Heart left ventricle (tissue), 16 donors: ENCODE measurements around the gene ASPG. TPM values are rescaled to one million over a fixed set of nuclear protein-coding genes. Genes with fewer than 3 reads are reported as not detected.

Experiments used
- ATAC-seq, 4 donors: fragments of 200-7000 bp; cut with Tn5 transposase; one replicate each; pipeline ENCODE4 v1.9.1; 2020 to 2022; ENCODE audit warnings: moderate library complexity in 4 of 4, mild to moderate bottlenecking in 3 of 4, moderate number of reproducible peaks in 1 of 4
- DNase-seq, 5 donors: peaks; one replicate each; pipeline ENCODE4 v3.0.0-alpha.2; 2020
- H3K27ac ChIP-seq, 12 donors: fragments of 200-600 bp; sonication (generic) in 4 of 12; one replicate each; pipeline versions ENCODE4 v1.5.0 to v1.8.0; 2016 to 2022; ENCODE audit warnings: mild to moderate bottlenecking in 2 of 12
- H3K27me3 ChIP-seq, 9 donors: fragments of 200-600 bp; sonication (generic) in 2 of 9; one replicate each; pipeline versions ENCODE4 v1.5.1 to v1.8.0; 2016 to 2022; ENCODE audit warnings: mild to moderate bottlenecking in 3 of 9
- H3K36me3 ChIP-seq, 9 donors: fragments of 200-600 bp; sonication (generic) in 2 of 9; one replicate each; pipeline versions ENCODE4 v1.5.0 to v1.8.0; 2018 to 2022; ENCODE audit warnings: mild to moderate bottlenecking in 2 of 9
- H3K4me1 ChIP-seq, 12 donors: fragments of 200-600 bp; sonication (generic) in 4 of 12; one replicate each; pipeline versions ENCODE4 v1.5.0 to v1.8.0; 2016 to 2022; ENCODE audit warnings: mild to moderate bottlenecking in 3 of 12
- H3K4me3 ChIP-seq, 12 donors: fragments of 200-600 bp; sonication (generic) in 4 of 12; one replicate each; pipeline versions ENCODE4 v1.5.0 to v1.8.0; 2017 to 2022; ENCODE audit warnings: mild to moderate bottlenecking in 9 of 12, moderate library complexity in 4 of 12
- H3K9me3 ChIP-seq, 12 donors: fragments of 200-600 bp; sonication (generic) in 4 of 12; one replicate each; pipeline versions ENCODE4 v1.5.0 to v1.8.0; 2016 to 2022; ENCODE audit warnings: mild to moderate bottlenecking in 1 of 12
- POLR2A ChIP-seq, 2 donors: fragments of 450-650 bp; IDR thresholded peaks; one replicate each; pipeline ENCODE4 v1.6.1; 2017; ENCODE audit warnings: antibody characterized with exemption in 2 of 2, mild to moderate bottlenecking in 2 of 2, moderate library complexity in 2 of 2
- WGBS, 4 donors: extraction: QIAGEN DNeasy Blood & Tissue Kit in 2 of 4; methylation state at CpG; one replicate each; pipeline versions ENCODE4 v1.1.5 to v1.1.7; 2013 to 2018; 5-methylcytosine and 5-hydroxymethylcytosine counted together
- intact Hi-C, 10 donors: fragments of 100-400 bp; cut with DNase I; formaldehyde crosslinking; loops; one replicate each; pipeline versions ENCODE4 v1.11.1 to v1.14.2; 2022
- polyA plus RNA-seq, 2 donors: library from polyadenylated mRNA; stranded (reverse); fragments of 200-250 nt; gene quantifications; one replicate each; pipeline ENCODE4 v1.2.3, GENCODE V29; 2013
- total RNA-seq, 9 donors: library from RNA; depleted of rRNA in 2 of 9; stranded (reverse); fragments of >200 nt in 2 of 9; fragmentation: NEBNext Ultra II Directional in 3 of 9; extraction: Animal tissue kit (Norgen Biotek cat#: 25700) in 3 of 9; gene quantifications; one replicate each; pipeline versions ENCODE4 v1.1.0 to v1.2.4, GENCODE V29; 2016 to 2023
- TF ChIP-seq, protein P1 (sequence below), 12 donors: fragments of 200-600 bp; sonication (generic) in 4 of 12; IDR thresholded peaks; one replicate each; pipeline versions ENCODE4 v1.5.0 to v1.8.0; 2018 to 2022; ENCODE audit warnings: antibody characterized with exemption in 12 of 12, mild to moderate bottlenecking in 5 of 12
- donor health status: ischemic (EF 13 %, LVEDD 7.1; RV severe dilation, severe dysfunction).
- donor health status: healthy with polysubstance abuse.
- donor health status: DM: no; HTN: yes; CAD: no.
- donor health status: DM: no; HTN: no; CAD: no.
- donor health status: ischemic (EF 25% LVEDD 6.9; RV normal size, moderate dysfunction).
- donor health status: ischemic (EF 25% LVEDD 5.7; RV mildly dilated, moderate dysfunction).
- donor health status: healthy.
- donor health status: DM: yes; HTN: yes; CAD: no.
- donor health status: ischemic (EF 35%, LVEDD 5.7; RV mildly dilated, moderate dysfunction).
- donor health status: nonischemic (EF 11% LVEDD 7.7; RV severe dilation, severe dysfunction).
- donor health status: DM: yes; HTN: yes; CAD: no.
- donor health status: PGD.
- donor health status: ischemic (EF 29% LVEDD 5.4; RV normal size, mild dysfunction).
- donor health status: nonischemic (EF 23%, LVEDD 6.1; RV moderate dilation, normal function).

ASPG gene
- total and polyA plus RNA-seq, 11 donors, result 3.2 to 54.6 (median 16.3) TPM

DNA sequence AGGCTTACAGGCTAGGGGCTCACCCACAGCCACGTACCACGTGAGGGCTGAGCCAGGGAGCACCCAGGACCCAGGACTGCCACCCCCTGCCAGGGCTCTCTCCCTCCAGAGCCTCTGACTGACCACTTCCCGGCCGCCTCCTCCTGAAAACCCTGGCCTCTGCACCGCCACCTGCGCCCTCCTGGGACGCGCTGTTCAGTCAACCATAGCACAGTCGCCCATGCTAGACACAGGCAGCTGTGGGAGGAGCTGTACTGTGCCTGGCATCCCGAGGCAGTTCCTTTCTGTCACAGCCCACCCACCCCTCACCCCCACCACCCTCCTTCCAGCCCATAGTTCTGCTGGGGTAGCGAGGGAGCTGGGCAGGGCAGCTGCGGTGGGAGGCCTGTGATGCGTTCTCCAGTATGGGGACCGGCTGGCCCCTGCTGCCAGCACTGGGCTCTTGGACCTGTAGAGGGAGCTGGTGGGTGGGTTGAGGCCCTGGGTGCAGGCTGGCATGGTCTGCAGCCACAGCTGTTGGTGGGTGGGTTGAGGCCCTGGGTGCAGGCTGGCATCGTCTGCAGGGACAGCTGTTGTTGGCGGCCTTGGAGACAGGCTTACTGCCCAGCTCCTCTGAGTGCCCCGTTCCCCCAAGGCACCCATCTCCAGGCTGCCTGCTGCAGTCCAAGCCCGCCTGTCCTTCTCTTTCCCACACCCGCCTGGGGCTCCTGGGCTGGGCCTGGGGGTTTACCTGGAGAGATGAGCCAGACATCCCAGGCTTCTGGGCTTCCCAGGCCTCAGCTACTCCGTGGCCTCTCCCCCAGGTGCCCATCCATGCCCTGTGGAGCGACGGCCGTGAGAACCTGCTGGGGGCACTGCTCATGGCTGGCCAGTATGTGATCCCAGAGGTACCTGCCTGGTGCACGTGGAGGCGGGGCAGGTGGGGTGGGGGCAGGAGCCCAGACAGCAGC is 11.5 kb downstream of the ASPG start:
- intact Hi-C loops, result no loop called here
- no peaks in the 10 kb centered on the region for H3K9me3 ChIP-seq
- peaks cover 0 to 6% (median 0%) of the 10 kb centered on the region in 12 donors for H3K4me1 ChIP-seq
- WGBS, 4 donors, result 76 to 83% (median 81%) methylated on average over 20 to 25 of the region's 25 CpGs
- no peak overlapping the region for H3K27ac ChIP-seq
- ATAC-seq (no peak), DNase-seq (peak in 3 of 5 donors; percentile 17 to 56 (median 20))
- peaks cover 0 to 16% (median 0%) of the 10 kb centered on the region in 9 donors for H3K27me3 ChIP-seq
- no peak overlapping the region for H3K4me3 ChIP-seq
- no peak for TF ChIP-seq POLR2A (IDR thresholded peaks at IDR 0.05)
- TF ChIP-seq, protein P1, sequence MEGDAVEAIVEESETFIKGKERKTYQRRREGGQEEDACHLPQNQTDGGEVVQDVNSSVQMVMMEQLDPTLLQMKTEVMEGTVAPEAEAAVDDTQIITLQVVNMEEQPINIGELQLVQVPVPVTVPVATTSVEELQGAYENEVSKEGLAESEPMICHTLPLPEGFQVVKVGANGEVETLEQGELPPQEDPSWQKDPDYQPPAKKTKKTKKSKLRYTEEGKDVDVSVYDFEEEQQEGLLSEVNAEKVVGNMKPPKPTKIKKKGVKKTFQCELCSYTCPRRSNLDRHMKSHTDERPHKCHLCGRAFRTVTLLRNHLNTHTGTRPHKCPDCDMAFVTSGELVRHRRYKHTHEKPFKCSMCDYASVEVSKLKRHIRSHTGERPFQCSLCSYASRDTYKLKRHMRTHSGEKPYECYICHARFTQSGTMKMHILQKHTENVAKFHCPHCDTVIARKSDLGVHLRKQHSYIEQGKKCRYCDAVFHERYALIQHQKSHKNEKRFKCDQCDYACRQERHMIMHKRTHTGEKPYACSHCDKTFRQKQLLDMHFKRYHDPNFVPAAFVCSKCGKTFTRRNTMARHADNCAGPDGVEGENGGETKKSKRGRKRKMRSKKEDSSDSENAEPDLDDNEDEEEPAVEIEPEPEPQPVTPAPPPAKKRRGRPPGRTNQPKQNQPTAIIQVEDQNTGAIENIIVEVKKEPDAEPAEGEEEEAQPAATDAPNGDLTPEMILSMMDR (IDR thresholded peaks at IDR 0.05), result peak in 1 of 12 donors; percentile 7
- H3K36me3 ChIP-seq, result no peaks in the 10 kb centered on the region

GRCh38 chr14:104098272-104099095 is 13.0 kb downstream of the ASPG start:
- no peak for ATAC-seq
- DNase-seq, result peak in 3 of 5 donors; percentile 18 to 49 (median 21)
- intact Hi-C loops, result no loop called here

GRCh38 chr14:104099096-104100041 is 13.9 kb downstream of the ASPG start:
- 73 to 81% (median 77%) methylated on average over 9 to 26 of the region's 26 CpGs for WGBS, 4 donors
- intact Hi-C loops, result no loop called here

More at GRCh38 chr14:104098272-104099095, 13.0 kb downstream of the ASPG start:
- H3K36me3 ChIP-seq, result no peaks in the 10 kb centered on the region
- TF ChIP-seq, protein P1 (IDR thresholded peaks at IDR 0.05), result no peak
- TF ChIP-seq POLR2A (IDR thresholded peaks at IDR 0.05), result no peak
- H3K4me3 ChIP-seq, result no peak overlapping the region
- H3K27me3 ChIP-seq, result peaks cover 0 to 16% (median 0%) of the 10 kb centered on the region in 9 donors
- H3K9me3 ChIP-seq, result no peaks in the 10 kb centered on the region
- WGBS, 4 donors, result 79 to 89% (median 82%) methylated on average over 19 to 25 of the region's 25 CpGs
- no peak overlapping the region for H3K27ac ChIP-seq
- H3K4me1 ChIP-seq, result peaks cover 0 to 6% (median 0%) of the 10 kb centered on the region in 12 donors

More at GRCh38 chr14:104099096-104100041, 13.9 kb downstream of the ASPG start:
- TF ChIP-seq, protein P1 (IDR thresholded peaks at IDR 0.05), result no peak
- no peak for TF ChIP-seq POLR2A (IDR thresholded peaks at IDR 0.05)
- ATAC-seq, result no peak
- H3K4me3 ChIP-seq, result no peak overlapping the region
- H3K27ac ChIP-seq, result no peak overlapping the region
- no peaks in the 10 kb centered on the region for H3K36me3 ChIP-seq
- peaks cover 0 to 5% (median 0%) of the 10 kb centered on the region in 12 donors for H3K4me1 ChIP-seq
- peak in 3 of 5 donors; percentile 18 to 47 (median 18) for DNase-seq
- no peaks in the 10 kb centered on the region for H3K9me3 ChIP-seq
- peaks cover 0 to 15% (median 0%) of the 10 kb centered on the region in 9 donors for H3K27me3 ChIP-seq
